ENCODE results near the gene COX7B.

The COX7B gene

GRCh38 chrX:77945910-77946545 lies 46.8 kb downstream of the COX7B start:
- no peak for FAIRE-seq

- FAIRE-seq: peak; percentile 74
Observed at GRCh38 chrX:77946571-77946970, 47.3 kb downstream of the COX7B start.

- no peak for FAIRE-seq
Observed at GRCh38 chrX:77949840-77950239, 50.6 kb downstream of the COX7B start.

- no peak for FAIRE-seq
Observed at GRCh38 chrX:77952173-77952572, 52.9 kb downstream of the COX7B start.

- no peak for FAIRE-seq
Observed at GRCh38 chrX:77953302-77953701, 54.0 kb downstream of the COX7B start.

- no peak for FAIRE-seq
Observed at GRCh38 chrX:77953708-77954107, 54.4 kb downstream of the COX7B start.
